ENCODE results near the gene PTPRCAP.

DNA sequence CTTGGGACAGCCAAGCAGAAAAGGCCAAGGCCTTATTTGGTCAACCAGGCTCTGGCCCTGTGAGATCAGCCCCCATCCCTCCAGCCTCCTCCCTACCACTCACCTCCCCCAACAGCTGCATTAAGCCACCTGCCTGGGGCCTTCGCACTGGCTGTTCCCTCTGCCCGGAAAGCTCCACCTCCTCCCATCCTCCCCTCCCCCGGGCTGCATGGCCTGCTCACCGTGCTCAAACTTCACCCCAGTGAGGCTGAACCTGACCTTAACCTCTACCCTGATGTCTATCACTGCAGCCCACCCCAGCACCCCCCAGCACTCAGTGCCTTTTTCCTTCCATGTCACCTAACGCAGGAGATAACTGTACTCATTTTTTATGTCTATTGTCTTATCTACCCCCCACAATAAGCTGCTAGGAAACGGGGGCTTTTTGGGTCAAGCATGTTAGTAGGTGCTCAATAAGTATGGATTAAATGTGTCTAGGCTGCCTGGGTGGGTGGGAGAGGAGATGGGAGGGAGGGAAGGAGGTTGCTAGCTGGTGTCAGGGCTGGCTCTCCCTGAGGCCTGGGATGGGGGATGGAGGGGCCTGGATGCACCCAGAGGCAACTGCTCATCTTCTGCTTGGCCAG lies 912 bp downstream of the PTPRCAP start:
- TF ChIP-seq, protein P1, sequence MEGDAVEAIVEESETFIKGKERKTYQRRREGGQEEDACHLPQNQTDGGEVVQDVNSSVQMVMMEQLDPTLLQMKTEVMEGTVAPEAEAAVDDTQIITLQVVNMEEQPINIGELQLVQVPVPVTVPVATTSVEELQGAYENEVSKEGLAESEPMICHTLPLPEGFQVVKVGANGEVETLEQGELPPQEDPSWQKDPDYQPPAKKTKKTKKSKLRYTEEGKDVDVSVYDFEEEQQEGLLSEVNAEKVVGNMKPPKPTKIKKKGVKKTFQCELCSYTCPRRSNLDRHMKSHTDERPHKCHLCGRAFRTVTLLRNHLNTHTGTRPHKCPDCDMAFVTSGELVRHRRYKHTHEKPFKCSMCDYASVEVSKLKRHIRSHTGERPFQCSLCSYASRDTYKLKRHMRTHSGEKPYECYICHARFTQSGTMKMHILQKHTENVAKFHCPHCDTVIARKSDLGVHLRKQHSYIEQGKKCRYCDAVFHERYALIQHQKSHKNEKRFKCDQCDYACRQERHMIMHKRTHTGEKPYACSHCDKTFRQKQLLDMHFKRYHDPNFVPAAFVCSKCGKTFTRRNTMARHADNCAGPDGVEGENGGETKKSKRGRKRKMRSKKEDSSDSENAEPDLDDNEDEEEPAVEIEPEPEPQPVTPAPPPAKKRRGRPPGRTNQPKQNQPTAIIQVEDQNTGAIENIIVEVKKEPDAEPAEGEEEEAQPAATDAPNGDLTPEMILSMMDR (IDR thresholded peaks at IDR 0.05), result no peak
- TF ChIP-seq EP300 (IDR thresholded peaks at IDR 0.05) (no peak), POLR2A (IDR thresholded peaks at IDR 0.05) (no peak)
